Measurements from ENCODE around the gene FMN1.

The FMN1 gene

GRCh38 chr15:33157371-33158037 is 37.0 kb downstream of the FMN1 start:
- no peaks in the 10 kb centered on the region for H3K4me1 ChIP-seq (ENCODE audit: control insufficient read depth, insufficient read depth, low read length)
- DNase-seq (ENCODE audit: low read depth, low spot score) = no peak
- H3K4me3 ChIP-seq (ENCODE audit: low read length) = no peak overlapping the region
- H3K27me3 ChIP-seq (ENCODE audit: control insufficient read depth, insufficient read depth, low read length) = no peaks in the 10 kb centered on the region
- no CpG with 5 or more reads among the region's 6 CpGs for WGBS (ENCODE audit: insufficient coverage, insufficient read length)
- no peaks in the 10 kb centered on the region for H3K9me3 ChIP-seq (ENCODE audit: control insufficient read depth, insufficient read depth, low read length)
- no peak overlapping the region for H3K27ac ChIP-seq (ENCODE audit: low read length)
- no peaks in the 10 kb centered on the region for H3K36me3 ChIP-seq (ENCODE audit: control insufficient read depth, insufficient read depth, low read length)

GRCh38 chr15:33155691-33156420 is 38.7 kb downstream of the FMN1 start:
- DNase-seq (ENCODE audit: low read depth, low spot score) = no peak
- Histone ChIP-seq H3K36me3 (ENCODE audit: control insufficient read depth, insufficient read depth, low read length) (no peaks in the 10 kb centered on the region), H3K4me1 (ENCODE audit: control insufficient read depth, insufficient read depth, low read length) (no peaks in the 10 kb centered on the region), H3K4me3 (ENCODE audit: low read length) (no peak overlapping the region), H3K9me3 (ENCODE audit: control insufficient read depth, insufficient read depth, low read length) (no peaks in the 10 kb centered on the region), H3K27ac (ENCODE audit: low read length) (no peak overlapping the region), H3K27me3 (ENCODE audit: control insufficient read depth, insufficient read depth, low read length) (no peaks in the 10 kb centered on the region)
- no CpG with 5 or more reads among the region's 7 CpGs for WGBS (ENCODE audit: insufficient coverage, insufficient read length)

GRCh38 chr15:33154351-33155166 is 40.0 kb downstream of the FMN1 start:
- DNase-seq (ENCODE audit: low read depth, low spot score) = no peak
- H3K4me3 ChIP-seq (ENCODE audit: low read length) = no peak overlapping the region
- WGBS (ENCODE audit: insufficient coverage, insufficient read length) = no CpG with 5 or more reads among the region's 14 CpGs

GRCh38 chr15:33153548-33153947 is 41.0 kb downstream of the FMN1 start:
- Histone ChIP-seq H3K9me3 (ENCODE audit: control insufficient read depth, insufficient read depth, low read length) (no peaks in the 10 kb centered on the region), H3K36me3 (ENCODE audit: control insufficient read depth, insufficient read depth, low read length) (no peaks in the 10 kb centered on the region), H3K27me3 (ENCODE audit: control insufficient read depth, insufficient read depth, low read length) (no peaks in the 10 kb centered on the region), H3K27ac (ENCODE audit: low read length) (no peak overlapping the region), H3K4me1 (ENCODE audit: control insufficient read depth, insufficient read depth, low read length) (no peaks in the 10 kb centered on the region), H3K4me3 (ENCODE audit: low read length) (no peak overlapping the region)
- no peak for DNase-seq (ENCODE audit: low read depth, low spot score)
- WGBS (ENCODE audit: insufficient coverage, insufficient read length) = no CpG with 5 or more reads among the region's 17 CpGs

More at GRCh38 chr15:33154351-33155166, 40.0 kb downstream of the FMN1 start:
- Histone ChIP-seq H3K4me1 (ENCODE audit: control insufficient read depth, insufficient read depth, low read length) (no peaks in the 10 kb centered on the region), H3K9me3 (ENCODE audit: control insufficient read depth, insufficient read depth, low read length) (no peaks in the 10 kb centered on the region), H3K27ac (ENCODE audit: low read length) (no peak overlapping the region), H3K36me3 (ENCODE audit: control insufficient read depth, insufficient read depth, low read length) (no peaks in the 10 kb centered on the region), H3K27me3 (ENCODE audit: control insufficient read depth, insufficient read depth, low read length) (no peaks in the 10 kb centered on the region)

GRCh38 chr15:33152502-33153109 is 41.9 kb downstream of the FMN1 start:
- Histone ChIP-seq H3K4me1 (ENCODE audit: control insufficient read depth, insufficient read depth, low read length) (no peaks in the 10 kb centered on the region), H3K27me3 (ENCODE audit: control insufficient read depth, insufficient read depth, low read length) (no peaks in the 10 kb centered on the region), H3K27ac (ENCODE audit: low read length) (no peak overlapping the region), H3K36me3 (ENCODE audit: control insufficient read depth, insufficient read depth, low read length) (no peaks in the 10 kb centered on the region), H3K9me3 (ENCODE audit: control insufficient read depth, insufficient read depth, low read length) (no peaks in the 10 kb centered on the region), H3K4me3 (ENCODE audit: low read length) (no peak overlapping the region)
- no CpG with 5 or more reads among the region's 5 CpGs for WGBS (ENCODE audit: insufficient coverage, insufficient read length)
- DNase-seq (ENCODE audit: low read depth, low spot score) = no peak

- H3K36me3 ChIP-seq (ENCODE audit: control insufficient read depth, insufficient read depth, low read length) = no peaks in the 10 kb centered on the region
- no peaks in the 10 kb centered on the region for H3K9me3 ChIP-seq (ENCODE audit: control insufficient read depth, insufficient read depth, low read length)
- no peak overlapping the region for H3K4me3 ChIP-seq (ENCODE audit: low read length)
- H3K4me1 ChIP-seq (ENCODE audit: control insufficient read depth, insufficient read depth, low read length) = no peaks in the 10 kb centered on the region
- no CpG with 5 or more reads among the region's 1 CpG for WGBS (ENCODE audit: insufficient coverage, insufficient read length)
- no peaks in the 10 kb centered on the region for H3K27me3 ChIP-seq (ENCODE audit: control insufficient read depth, insufficient read depth, low read length)
- no peak for DNase-seq (ENCODE audit: low read depth, low spot score)
- H3K27ac ChIP-seq (ENCODE audit: low read length) = no peak overlapping the region
These were observed 43.5 kb downstream of the FMN1 start for GRCh38 chr15:33150971-33151370.

GRCh38 chr15:33150431-33150941 is 44.0 kb downstream of the FMN1 start:
- WGBS (ENCODE audit: insufficient coverage, insufficient read length) = no CpG with 5 or more reads among the region's 2 CpGs
- H3K36me3 ChIP-seq (ENCODE audit: control insufficient read depth, insufficient read depth, low read length) = no peaks in the 10 kb centered on the region
- H3K27ac ChIP-seq (ENCODE audit: low read length) = no peak overlapping the region
- no peak for DNase-seq (ENCODE audit: low read depth, low spot score)
- H3K4me1 ChIP-seq (ENCODE audit: control insufficient read depth, insufficient read depth, low read length) = no peaks in the 10 kb centered on the region
- H3K27me3 ChIP-seq (ENCODE audit: control insufficient read depth, insufficient read depth, low read length) = no peaks in the 10 kb centered on the region
- H3K4me3 ChIP-seq (ENCODE audit: low read length) = no peak overlapping the region
- H3K9me3 ChIP-seq (ENCODE audit: control insufficient read depth, insufficient read depth, low read length) = no peaks in the 10 kb centered on the region

GRCh38 chr15:33149919-33150318 is 44.6 kb downstream of the FMN1 start:
- Histone ChIP-seq H3K27me3 (ENCODE audit: control insufficient read depth, insufficient read depth, low read length) (no peaks in the 10 kb centered on the region), H3K9me3 (ENCODE audit: control insufficient read depth, insufficient read depth, low read length) (no peaks in the 10 kb centered on the region), H3K4me1 (ENCODE audit: control insufficient read depth, insufficient read depth, low read length) (no peaks in the 10 kb centered on the region), H3K4me3 (ENCODE audit: low read length) (no peak overlapping the region), H3K27ac (ENCODE audit: low read length) (no peak overlapping the region), H3K36me3 (ENCODE audit: control insufficient read depth, insufficient read depth, low read length) (no peaks in the 10 kb centered on the region)
- no peak for DNase-seq (ENCODE audit: low read depth, low spot score)

GRCh38 chr15:33148129-33148751 is 46.3 kb downstream of the FMN1 start:
- Histone ChIP-seq H3K9me3 (ENCODE audit: control insufficient read depth, insufficient read depth, low read length) (no peaks in the 10 kb centered on the region), H3K27ac (ENCODE audit: low read length) (no peak overlapping the region), H3K36me3 (ENCODE audit: control insufficient read depth, insufficient read depth, low read length) (no peaks in the 10 kb centered on the region), H3K27me3 (ENCODE audit: control insufficient read depth, insufficient read depth, low read length) (no peaks in the 10 kb centered on the region), H3K4me1 (ENCODE audit: control insufficient read depth, insufficient read depth, low read length) (no peaks in the 10 kb centered on the region), H3K4me3 (ENCODE audit: low read length) (no peak overlapping the region)
- no peak for DNase-seq (ENCODE audit: low read depth, low spot score)
- no CpG with 5 or more reads among the region's 8 CpGs for WGBS (ENCODE audit: insufficient coverage, insufficient read length)

- Histone ChIP-seq H3K4me3 (ENCODE audit: low read length) (no peak overlapping the region), H3K9me3 (ENCODE audit: control insufficient read depth, insufficient read depth, low read length) (no peaks in the 10 kb centered on the region), H3K27me3 (ENCODE audit: control insufficient read depth, insufficient read depth, low read length) (no peaks in the 10 kb centered on the region), H3K36me3 (ENCODE audit: control insufficient read depth, insufficient read depth, low read length) (no peaks in the 10 kb centered on the region), H3K4me1 (ENCODE audit: control insufficient read depth, insufficient read depth, low read length) (no peaks in the 10 kb centered on the region), H3K27ac (ENCODE audit: low read length) (no peak overlapping the region)
- no peak for DNase-seq (ENCODE audit: low read depth, low spot score)
- WGBS (ENCODE audit: insufficient coverage, insufficient read length) = no CpG with 5 or more reads among the region's 7 CpGs
These were observed 48.5 kb downstream of the FMN1 start for GRCh38 chr15:33146051-33146450.
